Activated B cell treated with CpG ODN at 0.5 μM for 24 hours (primary cell): ENCODE data around the gene COL16A1. TPM values are rescaled to one million over a fixed set of nuclear protein-coding genes. Genes with fewer than 3 reads are reported as not detected.

Experiments used
- ATAC-seq: fragments of 200-7000 bp; cut with Tn5 transposase; one replicate; pipeline ENCODE4 v1.10.0; 2021; ENCODE audit warnings: low read depth, mild to moderate bottlenecking, moderate library complexity
- CTCF ChIA-PET: fragments of 350-600 bp; sonication (Branson Sonifier 250); formaldehyde crosslinking; loops from one replicate; lab custom pipeline; 2021; ENCODE audit warnings: antibody characterized with exemption; lab: Charles Lee
- POLR2A ChIA-PET: fragments of 350-600 bp; sonication (Branson Sonifier 250); formaldehyde crosslinking; loops from one replicate; lab custom pipeline; 2021; ENCODE audit warnings: antibody characterized with exemption; lab: Charles Lee
- DNase-seq: peaks from one replicate; pipeline ENCODE4 v3.0.0; 2022
- H3K27ac Mint-ChIP-seq: one replicate; pipeline ENCODE4 v1.8.0; 2020; ENCODE audit warnings: mixed read lengths
- H3K27me3 Mint-ChIP-seq: one replicate; pipeline ENCODE4 v1.8.0; 2021; ENCODE audit warnings: mixed read lengths
- H3K36me3 Mint-ChIP-seq: one replicate; pipeline ENCODE4 v1.8.0; 2021; ENCODE audit warnings: low read depth, mixed read lengths
- H3K4me1 Mint-ChIP-seq: one replicate; pipeline ENCODE4 v1.8.0; 2021; ENCODE audit warnings: mixed read lengths
- H3K4me3 Mint-ChIP-seq: one replicate; pipeline ENCODE4 v1.8.0; 2020; ENCODE audit warnings: mild to moderate bottlenecking, mixed read lengths
- H3K9me3 Mint-ChIP-seq: one replicate; pipeline ENCODE4 v1.8.0; 2020; ENCODE audit warnings: mixed read lengths
- intact Hi-C: fragments of 100-400 bp; cut with micrococcal nuclease; formaldehyde crosslinking; loops from one replicate; pipeline ENCODE4 v1.15.1; 2024
- total RNA-seq: library from RNA; stranded (reverse); gene quantifications from 2 replicates; pipeline ENCODE4 v1.2.3, GENCODE V29; 2022
- TF ChIP-seq, protein P1 (sequence below): fragments of 200-600 bp; IDR thresholded peaks from one replicate; pipeline ENCODE4 v1.8.0; 2022; ENCODE audit warnings: antibody characterized with exemption, mild to moderate bottlenecking

COL16A1 gene
- 0.17 and 0.31 TPM in 2 replicates for total RNA-seq

DNA sequence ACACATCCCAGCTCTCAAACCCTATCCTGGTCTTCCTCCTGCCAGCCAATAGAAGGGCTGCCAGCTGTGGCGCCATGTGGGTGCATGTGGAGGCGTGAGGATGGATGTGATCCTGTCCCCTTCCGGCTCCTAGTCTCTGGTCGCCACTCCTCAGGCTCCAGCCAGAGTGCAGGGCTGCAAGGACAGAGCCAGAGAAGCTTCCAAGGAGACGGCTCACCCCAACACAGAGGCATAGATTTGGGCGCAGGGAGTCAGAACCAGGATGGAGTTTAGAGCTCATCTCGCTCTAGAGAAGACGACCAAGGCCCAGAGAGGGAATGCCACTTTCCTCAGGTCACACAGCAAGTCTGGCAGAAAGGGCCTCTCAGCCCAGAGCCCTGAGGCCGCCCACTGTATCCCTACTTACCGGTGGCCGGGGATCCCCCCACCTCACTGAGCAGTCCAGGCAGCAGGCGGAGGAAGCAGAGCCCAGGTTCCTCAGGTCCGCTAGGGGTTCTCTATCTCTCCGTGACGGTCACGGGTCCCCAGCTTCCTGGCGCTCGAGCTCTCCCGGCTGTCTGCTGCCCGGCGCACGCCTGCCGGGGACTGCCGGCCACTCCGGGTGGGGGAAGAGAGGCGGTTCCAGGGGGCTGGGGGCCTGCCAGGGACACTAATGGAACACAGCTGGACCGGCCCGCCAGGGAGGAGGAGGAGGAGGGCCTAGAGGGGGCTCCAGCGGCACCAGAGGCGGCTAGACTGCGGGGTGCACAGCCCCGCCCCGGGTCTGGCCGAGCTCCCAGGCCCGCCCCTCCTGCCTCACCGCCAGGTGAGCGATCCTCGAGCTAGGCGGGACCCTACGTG is at the start of gene COL16A1:
Gene COL16A1, minus strand, starts transcription at position 587 of the 840 bp plus-strand sequence. CDS start 1,824 bp downstream, outside the sequence.
- H3K4me1 Mint-ChIP-seq: peaks cover 47% of the 10 kb centered on the region
- peaks cover 36% of the 10 kb centered on the region for H3K27me3 Mint-ChIP-seq
- H3K27ac Mint-ChIP-seq: no peak within 1 kb of the TSS
- no peaks in the 10 kb centered on the region for H3K9me3 Mint-ChIP-seq
- no peak for DNase-seq
- TF ChIP-seq, protein P1, sequence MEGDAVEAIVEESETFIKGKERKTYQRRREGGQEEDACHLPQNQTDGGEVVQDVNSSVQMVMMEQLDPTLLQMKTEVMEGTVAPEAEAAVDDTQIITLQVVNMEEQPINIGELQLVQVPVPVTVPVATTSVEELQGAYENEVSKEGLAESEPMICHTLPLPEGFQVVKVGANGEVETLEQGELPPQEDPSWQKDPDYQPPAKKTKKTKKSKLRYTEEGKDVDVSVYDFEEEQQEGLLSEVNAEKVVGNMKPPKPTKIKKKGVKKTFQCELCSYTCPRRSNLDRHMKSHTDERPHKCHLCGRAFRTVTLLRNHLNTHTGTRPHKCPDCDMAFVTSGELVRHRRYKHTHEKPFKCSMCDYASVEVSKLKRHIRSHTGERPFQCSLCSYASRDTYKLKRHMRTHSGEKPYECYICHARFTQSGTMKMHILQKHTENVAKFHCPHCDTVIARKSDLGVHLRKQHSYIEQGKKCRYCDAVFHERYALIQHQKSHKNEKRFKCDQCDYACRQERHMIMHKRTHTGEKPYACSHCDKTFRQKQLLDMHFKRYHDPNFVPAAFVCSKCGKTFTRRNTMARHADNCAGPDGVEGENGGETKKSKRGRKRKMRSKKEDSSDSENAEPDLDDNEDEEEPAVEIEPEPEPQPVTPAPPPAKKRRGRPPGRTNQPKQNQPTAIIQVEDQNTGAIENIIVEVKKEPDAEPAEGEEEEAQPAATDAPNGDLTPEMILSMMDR: no peak
- no peaks in the 10 kb centered on the region for H3K36me3 Mint-ChIP-seq
- H3K4me3 Mint-ChIP-seq: peak within 1 kb of the TSS; percentile 49
- no peak for ATAC-seq
- ChIA-PET CTCF (interaction anchor here (1.0 to 1.6 kb wide), 3 partner anchors 59 to 86 kb away, joined by 3 to 5 read pairs (median 4); no protein-coding TSS in a partner anchor), POLR2A (interaction anchor here (0.6 to 0.7 kb wide), 2 partner anchors 59 to 258 kb away, joined by 3 to 15 read pairs; partner anchors contain the start of gene PEF1)
- intact Hi-C loops: loop anchor here (2.0 kb wide), 1 partner anchor 39 kb away; no protein-coding TSS in a partner anchor

DNA sequence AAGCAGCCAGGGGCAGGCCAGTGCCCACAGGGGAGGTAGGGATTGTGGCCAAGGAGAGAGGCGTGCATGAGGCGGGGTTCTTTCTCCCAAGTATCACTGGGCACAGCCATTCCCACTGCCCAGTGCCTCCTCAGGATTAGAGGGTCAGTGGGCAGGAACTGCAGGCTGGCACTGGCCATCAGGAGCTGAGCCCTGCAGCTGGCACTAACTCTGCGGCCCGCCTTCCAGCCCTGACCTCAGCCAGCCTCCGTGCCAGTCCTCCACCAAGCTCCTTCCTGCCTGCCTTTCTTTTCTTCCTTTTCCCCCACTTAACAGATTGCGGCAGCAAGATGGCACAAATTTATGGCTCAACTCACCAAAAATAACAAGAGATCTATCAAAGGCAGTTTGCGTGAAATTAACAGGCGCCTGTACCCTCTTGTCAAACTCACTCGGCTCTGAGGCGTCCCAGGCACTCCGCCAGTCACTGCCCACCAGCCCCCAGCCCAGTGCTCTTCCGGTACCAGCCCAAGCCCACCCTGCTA is 49.2 kb upstream of the COL16A1 start:
- Mint-ChIP-seq H3K4me1 (peaks cover 16% of the 10 kb centered on the region), H3K27ac (no peak overlapping the region), H3K9me3 (no peaks in the 10 kb centered on the region), H3K36me3 (no peaks in the 10 kb centered on the region), H3K27me3 (peaks cover 10% of the 10 kb centered on the region), H3K4me3 (no peak overlapping the region)
- CTCF ChIA-PET: no interaction called here
- ATAC-seq: no peak
- POLR2A ChIA-PET: interaction anchor here (0.6 kb wide), 1 partner anchor 36 kb away, joined by 3 read pairs; no protein-coding TSS in a partner anchor
- TF ChIP-seq, protein P1: no peak
- no peak for DNase-seq
- intact Hi-C loops: no loop called here

DNA sequence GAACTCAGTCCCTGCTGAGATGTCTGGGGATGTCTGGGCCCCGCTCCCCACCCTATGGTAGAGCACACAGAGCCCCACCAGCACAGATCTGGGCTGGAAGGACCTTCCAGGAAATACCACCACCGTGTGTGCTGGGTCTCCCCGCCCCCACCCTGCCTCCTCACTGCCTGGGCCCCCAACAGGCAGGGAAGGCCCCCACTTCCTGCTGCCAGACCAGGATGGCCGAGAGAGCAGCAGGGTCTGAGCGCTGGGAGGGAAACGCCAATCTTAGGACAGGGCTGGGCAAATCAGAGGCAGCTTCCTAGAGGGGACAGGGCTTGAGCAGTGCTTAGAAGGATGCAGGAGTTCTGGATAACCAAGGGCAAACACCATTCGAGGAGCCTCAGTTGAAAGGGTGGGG is 48.4 kb upstream of the COL16A1 start:
- peaks cover 18% of the 10 kb centered on the region for H3K4me1 Mint-ChIP-seq
- no peaks in the 10 kb centered on the region for H3K9me3 Mint-ChIP-seq
- no peaks in the 10 kb centered on the region for H3K36me3 Mint-ChIP-seq
- ATAC-seq (no peak), DNase-seq (no peak)
- ChIA-PET POLR2A (no interaction called here), CTCF (no interaction called here)
- intact Hi-C loops: no loop called here
- H3K4me3 Mint-ChIP-seq: no peak overlapping the region
- peaks cover 10% of the 10 kb centered on the region for H3K27me3 Mint-ChIP-seq
- TF ChIP-seq, protein P1: no peak
- no peak overlapping the region for H3K27ac Mint-ChIP-seq

DNA sequence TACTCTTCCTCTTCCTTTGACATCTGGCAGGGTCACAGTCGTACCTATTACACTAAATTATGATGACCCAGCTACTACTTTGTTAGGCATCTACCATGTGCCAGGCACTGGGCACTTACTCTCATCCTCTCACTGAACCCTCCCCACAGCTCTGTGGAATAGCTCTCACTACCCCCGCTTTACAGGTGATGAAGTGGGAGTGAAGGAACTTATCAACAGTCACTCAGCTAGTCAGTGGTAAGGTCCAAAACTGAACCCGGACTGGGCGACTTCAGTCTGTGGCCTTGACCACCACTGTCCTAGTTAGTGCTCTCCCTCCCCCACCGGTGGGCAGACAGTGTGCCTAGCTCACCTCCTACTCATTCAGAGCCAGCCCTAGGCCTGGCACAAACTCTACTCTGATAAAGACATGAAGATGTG is 48.0 kb upstream of the COL16A1 start:
- TF ChIP-seq, protein P1: no peak
- CTCF ChIA-PET: interaction anchor here (0.6 to 1.0 kb wide), 2 partner anchors 11 to 253 kb away, joined by 3 read pairs; no protein-coding TSS in a partner anchor
- Mint-ChIP-seq H3K9me3 (no peaks in the 10 kb centered on the region), H3K27me3 (peaks cover 10% of the 10 kb centered on the region), H3K4me3 (no peak overlapping the region), H3K4me1 (peaks cover 22% of the 10 kb centered on the region), H3K27ac (no peak overlapping the region), H3K36me3 (no peaks in the 10 kb centered on the region)
- intact Hi-C loops: no loop called here
- POLR2A ChIA-PET: interaction anchor here (1.3 kb wide), 1 partner anchor 33 kb away, joined by 3 read pairs; no protein-coding TSS in a partner anchor
- DNase-seq: no peak
- ATAC-seq: no peak
